Measurements from ENCODE around the gene PDE3B. TPM values are rescaled to one million over a fixed set of nuclear protein-coding genes. Genes with fewer than 3 reads are reported as not detected.
"Not testable (repeated sequence)": the region's sequence is repeated elsewhere in the genome, so short reads cannot be mapped to it uniquely, and the experiment has no call there.

PDE3B gene
- total RNA-seq, 2 donors from 2014 or later, result 21.5 to 23.6 TPM

DNA sequence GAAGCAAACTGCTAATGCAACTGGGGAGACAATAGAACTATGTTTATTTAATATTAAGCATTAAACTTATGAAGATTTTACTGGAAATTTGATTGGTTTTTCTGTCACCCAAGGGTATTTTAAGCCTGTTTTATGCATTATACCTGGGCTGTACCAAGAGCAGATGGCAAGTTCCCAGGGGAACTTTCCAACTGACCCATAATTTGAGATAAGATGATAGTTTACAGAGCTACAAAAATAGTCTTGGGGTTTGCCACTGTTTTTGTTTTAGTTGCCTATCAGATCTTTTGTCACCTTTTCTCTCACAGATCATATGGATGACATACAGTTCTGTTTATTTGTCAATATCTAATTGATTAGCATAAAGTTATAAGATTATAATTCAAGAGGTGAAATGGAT, 43.9 kb downstream of the PDE3B start:
- intact Hi-C loops (cut with DNase I), result no loop called here

DNA sequence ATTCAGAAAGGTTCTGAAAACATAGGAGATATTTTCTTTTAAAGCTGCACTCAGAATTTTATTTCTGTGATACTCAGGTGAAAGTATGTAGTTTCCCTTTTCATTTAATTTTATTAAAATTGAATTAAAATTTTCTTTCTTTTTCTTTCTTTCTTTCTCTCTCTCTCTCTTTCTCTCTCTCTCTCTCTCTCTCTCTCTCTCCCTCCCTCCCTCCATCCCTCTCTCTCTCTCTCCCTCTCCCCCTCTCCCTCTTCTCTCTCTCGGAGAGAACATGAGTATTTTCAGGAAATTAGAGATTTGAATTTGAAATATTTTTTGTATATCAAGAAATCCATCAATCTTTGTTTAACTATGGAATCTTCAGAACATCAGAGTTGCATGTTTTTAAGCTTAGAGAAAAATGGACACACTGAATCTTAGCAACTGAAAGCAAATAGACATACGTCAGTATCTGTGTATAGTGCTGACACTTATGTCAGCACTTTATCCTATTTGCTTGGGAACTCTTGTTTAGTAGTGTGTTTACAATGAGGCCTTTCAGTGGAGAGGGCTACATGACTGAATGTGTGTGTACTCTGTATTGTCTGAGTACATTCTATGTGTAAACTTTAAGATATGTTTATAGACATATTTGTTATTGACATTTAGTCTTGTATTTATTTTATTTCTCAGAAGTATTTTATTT, 44.5 kb downstream of the PDE3B start:
- Histone ChIP-seq H3K9me3 (no peaks in the 10 kb centered on the region), H3K27ac (no peak overlapping the region), H3K4me1 (no peaks in the 10 kb centered on the region), H3K4me3 (no peak overlapping the region), H3K36me3 (no peaks in the 10 kb centered on the region), H3K9ac (ENCODE audit: low read depth in 2 of 2, low read length in 2 of 2) (no peak overlapping the region), H3K27me3 (no peaks in the 10 kb centered on the region)
- no peak for DNase-seq
- TF ChIP-seq, protein P1, sequence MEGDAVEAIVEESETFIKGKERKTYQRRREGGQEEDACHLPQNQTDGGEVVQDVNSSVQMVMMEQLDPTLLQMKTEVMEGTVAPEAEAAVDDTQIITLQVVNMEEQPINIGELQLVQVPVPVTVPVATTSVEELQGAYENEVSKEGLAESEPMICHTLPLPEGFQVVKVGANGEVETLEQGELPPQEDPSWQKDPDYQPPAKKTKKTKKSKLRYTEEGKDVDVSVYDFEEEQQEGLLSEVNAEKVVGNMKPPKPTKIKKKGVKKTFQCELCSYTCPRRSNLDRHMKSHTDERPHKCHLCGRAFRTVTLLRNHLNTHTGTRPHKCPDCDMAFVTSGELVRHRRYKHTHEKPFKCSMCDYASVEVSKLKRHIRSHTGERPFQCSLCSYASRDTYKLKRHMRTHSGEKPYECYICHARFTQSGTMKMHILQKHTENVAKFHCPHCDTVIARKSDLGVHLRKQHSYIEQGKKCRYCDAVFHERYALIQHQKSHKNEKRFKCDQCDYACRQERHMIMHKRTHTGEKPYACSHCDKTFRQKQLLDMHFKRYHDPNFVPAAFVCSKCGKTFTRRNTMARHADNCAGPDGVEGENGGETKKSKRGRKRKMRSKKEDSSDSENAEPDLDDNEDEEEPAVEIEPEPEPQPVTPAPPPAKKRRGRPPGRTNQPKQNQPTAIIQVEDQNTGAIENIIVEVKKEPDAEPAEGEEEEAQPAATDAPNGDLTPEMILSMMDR (IDR thresholded peaks at IDR 0.05), result no peak
- intact Hi-C loops (cut with DNase I), result no loop called here

More for the DNA sequence above, 43.9 kb downstream of the PDE3B start:
- H3K9me3 ChIP-seq, result no peaks in the 10 kb centered on the region
- H3K27ac ChIP-seq, result no peak overlapping the region
- no peak overlapping the region for H3K9ac ChIP-seq (ENCODE audit: low read depth in 2 of 2, low read length in 2 of 2)
- no peaks in the 10 kb centered on the region for H3K4me1 ChIP-seq
- no peak for DNase-seq
- H3K27me3 ChIP-seq, result no peaks in the 10 kb centered on the region
- H3K4me3 ChIP-seq, result no peak overlapping the region
- TF ChIP-seq, protein P1 (IDR thresholded peaks at IDR 0.05), result no peak
- H3K36me3 ChIP-seq, result no peaks in the 10 kb centered on the region

DNA sequence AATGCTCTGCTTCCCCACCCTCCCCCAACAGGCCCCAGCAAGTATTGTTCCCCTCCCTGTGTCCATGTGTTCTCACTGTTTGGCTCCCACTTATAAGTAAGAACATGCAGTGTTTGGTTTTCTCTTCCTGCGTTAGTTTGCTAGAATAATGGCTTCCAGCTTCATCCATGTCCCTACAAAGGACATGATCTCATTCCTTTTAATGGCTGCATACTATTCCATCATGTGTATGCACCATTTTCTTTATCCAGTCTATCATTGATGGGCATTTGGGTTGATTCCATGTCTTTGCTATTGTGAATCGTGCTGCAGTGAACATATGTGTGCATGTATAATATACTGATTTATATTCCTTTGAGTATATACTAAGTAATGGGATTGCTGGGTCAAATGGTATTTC, 52.1 kb downstream of the PDE3B start:
- H3K27ac ChIP-seq; H3K9me3 ChIP-seq; DNase-seq; H3K4me1 ChIP-seq; H3K4me3 ChIP-seq; intact Hi-C loops (cut with DNase I); H3K27me3 ChIP-seq; H3K9ac ChIP-seq (ENCODE audit: low read depth in 2 of 2, low read length in 2 of 2); H3K36me3 ChIP-seq: not testable (repeated sequence)

DNA sequence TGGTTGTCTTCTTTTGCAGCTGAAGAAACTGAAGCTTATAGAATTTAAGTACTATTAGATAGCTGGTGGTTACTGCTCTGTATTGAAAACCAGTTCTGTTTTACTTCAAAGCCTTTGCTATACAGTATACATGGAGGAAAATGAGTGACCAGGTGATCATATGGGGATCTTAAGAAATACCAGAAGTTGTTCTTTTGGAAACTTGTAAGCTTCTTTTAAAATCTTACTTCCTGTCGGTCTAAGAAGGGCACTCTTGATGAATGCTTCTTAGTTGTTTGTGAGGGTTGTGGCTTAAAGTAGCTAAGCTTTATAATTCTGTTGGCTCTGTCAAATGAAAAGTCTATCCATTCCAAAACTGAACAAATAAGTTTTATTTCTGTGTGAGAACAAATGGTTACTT, 55.2 kb downstream of the PDE3B start:
- Histone ChIP-seq H3K27ac (no peak overlapping the region), H3K4me3 (no peak overlapping the region), H3K9ac (ENCODE audit: low read depth in 2 of 2, low read length in 2 of 2) (no peak overlapping the region), H3K9me3 (no peaks in the 10 kb centered on the region), H3K36me3 (no peaks in the 10 kb centered on the region), H3K27me3 (no peaks in the 10 kb centered on the region), H3K4me1 (no peaks in the 10 kb centered on the region)
- intact Hi-C loops (cut with DNase I), result no loop called here
- TF ChIP-seq, protein P1 (IDR thresholded peaks at IDR 0.05), result no peak
- no peak for DNase-seq

DNA sequence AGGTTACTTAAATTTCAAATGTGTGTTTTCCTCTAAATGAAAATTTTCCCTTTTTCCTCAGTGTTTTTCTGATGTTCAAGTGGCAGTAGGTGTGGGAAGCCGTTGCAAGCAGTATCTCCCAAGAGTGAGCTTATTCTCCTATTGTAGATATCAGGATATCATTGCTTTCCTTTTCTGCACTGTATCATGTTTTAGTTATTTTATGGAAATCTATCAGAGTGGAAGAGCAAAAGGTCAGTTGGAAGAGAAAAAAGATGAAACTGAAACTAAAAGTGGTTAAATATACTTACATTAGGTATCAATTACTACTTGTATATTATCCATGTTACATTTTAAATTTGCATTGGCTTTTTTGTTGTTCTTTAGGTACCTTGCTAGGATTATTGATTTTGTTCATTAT, 57.0 kb downstream of the PDE3B start:
- no peak overlapping the region for H3K9ac ChIP-seq (ENCODE audit: low read depth in 2 of 2, low read length in 2 of 2)
- intact Hi-C loops (cut with DNase I), result no loop called here
- TF ChIP-seq, protein P1 (IDR thresholded peaks at IDR 0.05), result no peak
- H3K4me1 ChIP-seq, result no peaks in the 10 kb centered on the region
- DNase-seq, result no peak
- no peaks in the 10 kb centered on the region for H3K9me3 ChIP-seq
- no peaks in the 10 kb centered on the region for H3K27me3 ChIP-seq
- H3K27ac ChIP-seq, result no peak overlapping the region
- H3K4me3 ChIP-seq, result no peak overlapping the region
- no peaks in the 10 kb centered on the region for H3K36me3 ChIP-seq

DNA sequence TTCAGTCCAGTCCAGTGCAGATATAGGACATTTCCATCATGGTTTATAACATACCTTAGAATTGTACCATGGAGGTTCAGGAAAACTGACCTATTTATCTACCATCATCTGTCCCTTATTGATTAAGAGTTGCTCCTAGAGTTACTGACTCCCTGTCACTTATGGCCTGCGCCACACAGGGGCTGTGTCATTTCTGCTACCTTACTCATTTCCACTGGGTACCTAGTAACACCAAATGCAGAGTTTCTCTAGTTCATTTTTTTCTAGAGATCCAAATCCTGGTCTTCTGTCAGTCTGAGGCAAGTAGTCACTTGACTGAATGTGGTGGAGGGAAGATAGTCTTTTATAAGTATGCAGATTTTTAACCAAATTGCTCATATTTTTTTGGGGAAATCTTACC, 59.2 kb downstream of the PDE3B start:
- Histone ChIP-seq H3K27me3 (no peaks in the 10 kb centered on the region), H3K9ac (ENCODE audit: low read depth in 2 of 2, low read length in 2 of 2) (no peak overlapping the region), H3K4me1 (no peaks in the 10 kb centered on the region), H3K9me3 (no peaks in the 10 kb centered on the region), H3K4me3 (no peak overlapping the region), H3K36me3 (no peaks in the 10 kb centered on the region), H3K27ac (no peak overlapping the region)
- no peak for DNase-seq
- TF ChIP-seq, protein P1 (IDR thresholded peaks at IDR 0.05), result no peak
- intact Hi-C loops (cut with DNase I), result no loop called here

Data from colonic mucosa (tissue), 4 donors.